NB4 (cell line): ENCODE measurements around the gene C11orf16.

ENCODE experiments used
- DNase-seq: peaks from one replicate; pipeline ENCODE4 v3.0.0; 2010; ENCODE audit warnings: low read depth
- H3K4me3 ChIP-seq: one replicate; pipeline ENCODE4 v1.5.1; 2011; ENCODE audit warnings: mild to moderate bottlenecking, low read depth, low read length, moderate library complexity
- CTCF ChIP-seq: IDR thresholded peaks from one replicate; pipeline ENCODE4 v1.5.1; 2012; ENCODE audit warnings: low read depth, low read length
- MAX ChIP-seq: IDR thresholded peaks from 2 replicates; pipeline ENCODE4 v1.6.1; 2011; ENCODE audit warnings: low read depth, low read length
- MYC ChIP-seq: IDR thresholded peaks from 2 replicates; pipeline ENCODE4 v1.6.1; 2011; ENCODE audit warnings: low read depth, low read length
- POLR2A ChIP-seq: IDR thresholded peaks from 2 replicates; pipeline ENCODE4 v1.6.1; 2011; ENCODE audit warnings: mild to moderate bottlenecking; ENCODE audit not compliant: insufficient read length; ENCODE audit errors: extremely low read depth

C11orf16 gene

GRCh38 chr11:8930456-8931175, 2.1 kb downstream of the C11orf16 start:
- DNase-seq = peak; percentile 72
- no peak for TF ChIP-seq MAX
- TF ChIP-seq CTCF = no peak
- TF ChIP-seq POLR2A = no peak
- no peak for TF ChIP-seq MYC
- no peak overlapping the region for H3K4me3 ChIP-seq

GRCh38 chr11:8928981-8929615, 3.6 kb downstream of the C11orf16 start:
- H3K4me3 ChIP-seq = no peak overlapping the region
- TF ChIP-seq POLR2A (no peak), MYC (no peak), CTCF (no peak), MAX (no peak)
- no peak for DNase-seq

GRCh38 chr11:8928205-8928604, 4.5 kb downstream of the C11orf16 start:
- DNase-seq = no peak
- H3K4me3 ChIP-seq = no peak overlapping the region
- TF ChIP-seq MAX (no peak), POLR2A (no peak), MYC (no peak), CTCF (no peak)

GRCh38 chr11:8927233-8927632, 5.5 kb downstream of the C11orf16 start:
- H3K4me3 ChIP-seq = no peak overlapping the region
- no peak for TF ChIP-seq POLR2A
- no peak for TF ChIP-seq MAX
- TF ChIP-seq CTCF = no peak
- no peak for TF ChIP-seq MYC
- no peak for DNase-seq

- H3K4me3 ChIP-seq = no peak overlapping the region
- DNase-seq = no peak
- no peak for TF ChIP-seq POLR2A
- no peak for TF ChIP-seq CTCF
- TF ChIP-seq MYC = no peak
- no peak for TF ChIP-seq MAX
These were observed 6.5 kb downstream of the C11orf16 start for GRCh38 chr11:8926236-8926635.
